ENCODE results near the gene OSTN.

OSTN gene

GRCh38 chr3:191235331-191236314, 36.6 kb downstream of the OSTN start:
- DNase-seq (ENCODE audit: low spot score) = no peak

DNA sequence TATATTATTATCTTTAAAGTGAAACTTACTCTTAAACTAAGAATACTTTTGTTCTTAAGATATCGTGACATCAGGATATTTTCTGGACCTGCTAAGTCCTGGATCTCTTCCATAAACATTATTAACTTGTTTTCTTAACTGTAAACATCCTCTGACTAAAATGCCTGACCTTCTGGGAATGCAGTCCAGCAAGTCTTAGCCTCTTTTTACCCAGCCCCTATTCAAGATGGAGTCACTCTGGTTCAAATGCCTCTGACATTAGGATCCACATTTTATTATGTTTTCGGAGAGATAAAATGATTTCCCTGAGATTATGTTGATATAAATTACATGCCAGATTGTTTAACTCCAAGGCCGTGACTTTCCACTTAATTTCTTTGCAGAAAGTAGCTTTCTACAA, 37.6 kb downstream of the OSTN start:
- no peak for DNase-seq (ENCODE audit: low spot score)

- DNase-seq (ENCODE audit: low spot score) = no peak
Measured at GRCh38 chr3:191237047-191237882, 38.2 kb downstream of the OSTN start.

- DNase-seq (ENCODE audit: low spot score) = no peak
Measured at GRCh38 chr3:191238321-191238817, 39.3 kb downstream of the OSTN start.

- DNase-seq (ENCODE audit: low spot score) = no peak
Measured at GRCh38 chr3:191239407-191240031, 40.5 kb downstream of the OSTN start.

DNA sequence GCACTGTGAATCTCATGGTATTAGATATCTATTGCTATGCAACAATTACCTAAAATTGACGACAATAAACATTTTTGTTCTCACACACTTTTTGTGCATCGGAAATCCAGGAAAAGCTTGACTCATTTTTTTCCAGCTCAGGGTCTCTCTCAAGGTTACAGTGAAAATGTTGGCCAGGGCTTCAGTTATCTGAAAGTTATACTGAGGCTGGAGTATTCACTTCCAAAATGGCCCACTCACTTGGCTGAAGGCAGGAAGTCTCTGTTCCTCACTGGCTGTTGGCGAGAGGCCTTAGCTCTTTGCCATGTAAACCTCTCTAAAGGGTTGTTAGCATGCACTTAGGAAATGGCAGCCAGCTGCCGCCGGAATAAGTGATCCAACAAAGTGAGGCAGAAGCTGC, 41.4 kb downstream of the OSTN start:
- DNase-seq (ENCODE audit: low spot score) = no peak

GRCh38 chr3:191244242-191244867, 45.3 kb downstream of the OSTN start:
- DNase-seq (ENCODE audit: low spot score) = no peak

DNA sequence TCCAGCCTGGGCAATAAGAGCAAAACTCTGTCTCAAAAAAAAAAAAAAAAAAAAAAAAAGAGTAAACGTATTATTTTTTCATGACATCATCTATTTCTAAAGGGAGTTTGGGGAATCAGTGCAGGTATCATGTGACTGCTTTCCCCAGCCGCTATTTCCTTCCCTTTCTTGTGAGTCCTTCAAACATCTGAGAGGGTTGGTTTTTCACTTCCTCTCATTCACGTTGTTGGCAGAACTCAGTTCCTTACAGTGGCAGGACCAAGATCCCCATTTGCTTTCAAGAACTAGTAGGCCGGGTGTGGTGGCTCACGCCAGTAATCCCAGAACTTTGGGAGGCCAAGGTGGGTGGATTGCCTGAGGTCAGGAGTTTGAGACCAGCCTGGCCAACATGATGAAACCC, 47.0 kb downstream of the OSTN start:
- DNase-seq (ENCODE audit: low spot score) = peak; percentile 9

DNA sequence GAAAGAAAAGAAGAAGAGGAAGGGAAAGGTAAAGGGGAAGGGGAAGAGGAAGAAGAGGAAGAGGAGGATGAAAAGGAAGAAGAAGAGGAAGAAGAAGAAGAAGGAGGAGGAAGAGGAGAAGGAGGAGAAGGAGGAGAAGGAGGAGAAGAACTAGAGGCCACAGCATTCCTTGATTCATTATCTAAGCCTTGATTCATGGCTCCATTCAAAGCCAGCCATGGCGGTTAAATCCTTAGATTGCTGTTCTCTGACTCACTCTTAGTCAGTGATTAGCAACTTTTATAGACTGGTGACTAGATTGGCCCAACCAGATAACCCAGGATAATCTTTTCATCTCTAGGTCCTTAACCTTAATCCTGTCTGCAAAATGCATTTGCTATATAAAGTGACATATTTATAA, 47.6 kb downstream of the OSTN start:
- no peak for DNase-seq (ENCODE audit: low spot score)

GRCh38 chr3:191253089-191253799, 54.2 kb downstream of the OSTN start:
- no peak for DNase-seq (ENCODE audit: low spot score)

DNA sequence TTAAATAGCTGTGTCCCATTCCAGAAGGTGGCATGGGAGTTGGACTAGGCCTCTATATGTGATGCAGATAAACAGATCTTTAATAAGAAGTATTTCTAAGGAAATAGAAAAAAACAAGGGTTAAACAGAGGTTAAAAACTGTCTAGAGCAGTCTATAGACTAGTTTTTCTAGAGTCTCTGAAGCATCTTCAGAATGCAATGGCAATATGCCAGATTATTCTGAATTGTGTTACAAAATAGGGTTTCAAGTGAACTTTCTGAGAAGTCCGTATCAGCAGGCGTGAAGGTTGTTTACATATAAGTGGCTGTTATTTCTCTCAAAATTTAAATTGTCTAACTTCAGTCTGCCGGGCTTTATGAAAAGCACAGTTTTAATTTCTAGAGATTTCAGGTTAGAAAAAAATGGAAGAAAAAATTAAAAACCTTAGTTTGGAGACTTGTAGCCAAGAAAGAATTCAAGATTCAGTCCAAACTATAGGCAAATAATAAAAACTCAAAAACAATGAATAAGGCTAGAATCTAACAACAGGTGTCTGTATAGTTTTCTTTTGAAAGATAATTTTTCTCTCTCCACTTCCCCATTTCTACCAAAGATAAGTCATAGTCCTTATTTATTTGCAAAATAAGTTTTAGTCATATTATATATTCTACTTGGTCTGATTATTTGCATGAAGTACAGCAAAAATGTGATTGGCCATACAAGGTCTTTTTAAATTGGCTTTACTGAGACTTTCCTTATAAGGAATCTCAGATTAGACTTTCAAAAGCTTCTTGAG, 55.2 kb downstream of the OSTN start:
- no peak for DNase-seq (ENCODE audit: low spot score)

- no peak for DNase-seq (ENCODE audit: low spot score)
Measured at GRCh38 chr3:191255156-191255555, 56.1 kb downstream of the OSTN start.

- no peak for DNase-seq (ENCODE audit: low spot score)
Measured at GRCh38 chr3:191256405-191256804, 57.4 kb downstream of the OSTN start.

DNA sequence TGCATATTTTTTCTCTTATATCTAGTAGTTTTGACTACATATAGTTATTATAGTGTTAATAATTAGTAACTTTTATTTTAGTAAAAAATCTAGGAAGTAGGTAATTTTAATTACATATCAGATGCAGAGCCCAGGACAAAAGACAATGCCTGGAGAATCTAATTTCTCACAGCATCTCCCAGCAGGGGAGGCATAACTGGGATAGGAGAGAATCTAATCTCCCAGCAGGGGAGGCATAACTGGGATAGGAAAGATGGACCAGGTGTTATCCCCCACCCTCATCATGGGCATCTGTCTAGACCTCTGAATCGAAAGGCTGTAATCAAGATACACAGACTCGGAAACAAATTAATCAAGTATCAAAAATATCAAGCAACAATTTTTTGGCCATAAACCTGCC, 58.2 kb downstream of the OSTN start:
- no peak for DNase-seq (ENCODE audit: low spot score)

DNA sequence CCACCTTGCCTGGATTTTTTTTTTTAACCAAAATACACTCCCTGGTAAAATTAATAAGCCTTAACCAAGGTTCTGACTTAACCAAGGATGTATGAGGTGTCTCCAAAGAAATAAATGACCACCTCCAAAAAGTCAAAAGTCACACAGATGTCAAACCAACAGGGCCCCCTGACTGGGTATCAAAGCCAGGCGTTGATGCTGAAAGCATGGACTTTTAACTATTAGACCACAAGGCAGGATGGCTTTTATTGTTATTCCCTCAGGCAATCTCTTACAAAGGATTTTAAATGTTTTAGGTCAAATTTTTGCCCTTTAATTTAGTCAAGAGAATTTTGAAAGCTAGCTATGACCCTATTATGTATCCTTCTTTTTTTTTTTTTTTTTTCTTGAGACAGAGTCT, 60.4 kb downstream of the OSTN start:
- DNase-seq (ENCODE audit: low spot score) = no peak

- no peak for DNase-seq (ENCODE audit: low spot score)
Measured at GRCh38 chr3:191260431-191261303, 61.6 kb downstream of the OSTN start.

DNA sequence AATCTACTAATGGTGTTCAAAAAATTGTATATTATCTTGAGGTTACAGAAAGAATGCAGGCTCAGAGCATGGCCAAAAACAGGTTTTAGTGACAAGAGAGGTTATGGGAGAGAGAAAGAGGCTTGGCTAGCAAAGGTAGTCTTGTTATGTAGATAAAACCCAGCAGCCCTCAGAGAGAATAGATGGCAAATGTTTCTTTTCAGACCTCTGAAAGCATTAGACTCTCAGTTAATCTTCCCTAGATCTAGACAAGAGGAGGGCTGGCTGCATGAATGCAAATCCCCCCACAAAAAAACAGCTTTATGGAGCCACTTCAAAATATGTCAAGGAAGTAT, 62.2 kb downstream of the OSTN start:
- no peak for DNase-seq (ENCODE audit: low spot score)

DNA sequence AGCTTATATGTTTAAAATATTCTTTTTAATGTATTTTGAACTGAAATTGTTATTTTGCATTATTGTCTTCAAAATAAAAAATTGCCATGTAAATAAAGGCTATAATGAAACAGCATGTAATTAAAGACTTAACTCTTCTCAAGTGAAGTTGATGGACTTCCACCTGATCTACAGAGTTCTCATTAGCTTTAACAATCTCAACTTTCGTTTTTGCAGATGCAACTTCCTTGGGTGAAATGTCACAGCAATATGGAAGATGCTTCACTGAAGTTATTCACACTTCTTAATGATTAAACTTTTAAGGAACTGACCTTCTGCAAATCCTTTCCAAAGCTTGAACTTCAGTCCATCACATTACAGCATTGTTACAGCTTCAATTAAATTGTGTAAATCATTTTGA, 63.6 kb downstream of the OSTN start:
- DNase-seq (ENCODE audit: low spot score) = no peak

GRCh38 chr3:191263365-191263764, 64.3 kb downstream of the OSTN start:
- no peak for DNase-seq (ENCODE audit: low spot score)

- DNase-seq (ENCODE audit: low spot score) = no peak
Measured at GRCh38 chr3:191263850-191264249, 64.8 kb downstream of the OSTN start.

All from CD4-positive, alpha-beta T cell treated with Interleukin-15 for 4 hours (primary cell).